Measurements from ENCODE around the gene DAZL. TPM values are rescaled to one million over a fixed set of nuclear protein-coding genes. Genes with fewer than 3 reads are reported as not detected.

The DAZL gene
- total RNA-seq, 1 experiment from 2014 or later = not detected

GRCh38 chr3:16583551-16583950 is 21.7 kb downstream of the DAZL start:
- Histone ChIP-seq H3K36me3 (ENCODE audit: control insufficient read depth, insufficient read depth, low read length) (no peaks in the 10 kb centered on the region), H3K4me1 (ENCODE audit: control insufficient read depth, insufficient read depth, low read length) (no peaks in the 10 kb centered on the region), H3K9me3 (ENCODE audit: control insufficient read depth, insufficient read depth, low read depth, low read length) (no peaks in the 10 kb centered on the region), H3K27ac (ENCODE audit: low read length) (no peak overlapping the region), H3K4me3 (ENCODE audit: low read depth in 2 of 2, low read length in 2 of 2) (no peak overlapping the region), H3K27me3 (ENCODE audit: control insufficient read depth, insufficient read depth, low read length) (no peaks in the 10 kb centered on the region)
- in situ Hi-C loops (cut with HindIII; ENCODE audit: low pct_unique_long_range_greater_than_20kb, low sequenced_read_pairs) (no loop called here), intact Hi-C loops (cut with micrococcal nuclease; ENCODE audit: unreplicated experiment) (no loop called here)
- POLR2A ChIA-PET = no interaction called here
- ATAC-seq = no peak
- no peak for DNase-seq (ENCODE audit: low read depth, low spot score)
- CTCF ChIA-PET = no interaction called here
- TF ChIP-seq TCF7L2 (IDR thresholded peaks at IDR 0.05; ENCODE audit: low read depth, low read length) (no peak), POLR2AphosphoS5 (IDR thresholded peaks at IDR 0.05; ENCODE audit: low read depth, low read length) (no peak), REST (IDR thresholded peaks at IDR 0.05; ENCODE audit: insufficient read depth in 1 of 2, low read depth in 2 of 2, low read length in 1 of 2) (no peak), SIN3A (IDR thresholded peaks at IDR 0.05; ENCODE audit: borderline replicate concordance, insufficient read depth, low read depth, low read length) (no peak), CTCF (IDR thresholded peaks at IDR 0.05) (no peak)
- BruUV-seq (replicated peaks) = no TSS peak

- Histone ChIP-seq H3K36me3 (ENCODE audit: control insufficient read depth, insufficient read depth, low read length) (no peaks in the 10 kb centered on the region), H3K4me3 (ENCODE audit: low read depth in 2 of 2, low read length in 2 of 2) (no peak overlapping the region), H3K27me3 (ENCODE audit: control insufficient read depth, insufficient read depth, low read length) (no peaks in the 10 kb centered on the region), H3K4me1 (ENCODE audit: control insufficient read depth, insufficient read depth, low read length) (no peaks in the 10 kb centered on the region), H3K9me3 (ENCODE audit: control insufficient read depth, insufficient read depth, low read depth, low read length) (no peaks in the 10 kb centered on the region), H3K27ac (ENCODE audit: low read length) (no peak overlapping the region)
- BruUV-seq (replicated peaks) = no TSS peak
- no peak for DNase-seq (ENCODE audit: low read depth, low spot score)
- intact Hi-C loops (cut with micrococcal nuclease; ENCODE audit: unreplicated experiment) = no loop called here
- CTCF ChIA-PET = no interaction called here
- ATAC-seq = no peak
- no peak for TF ChIP-seq POLR2AphosphoS5 (IDR thresholded peaks at IDR 0.05; ENCODE audit: low read depth, low read length)
- TF ChIP-seq TCF7L2 (IDR thresholded peaks at IDR 0.05; ENCODE audit: low read depth, low read length) = no peak
- TF ChIP-seq SIN3A (IDR thresholded peaks at IDR 0.05; ENCODE audit: borderline replicate concordance, insufficient read depth, low read depth, low read length) = no peak
- TF ChIP-seq CTCF (IDR thresholded peaks at IDR 0.05) = no peak
- TF ChIP-seq REST (IDR thresholded peaks at IDR 0.05; ENCODE audit: insufficient read depth in 1 of 2, low read depth in 2 of 2, low read length in 1 of 2) = no peak
- in situ Hi-C loops (cut with HindIII; ENCODE audit: low pct_unique_long_range_greater_than_20kb, low sequenced_read_pairs) = no loop called here
- POLR2A ChIA-PET = no interaction called here
Observed at GRCh38 chr3:16570113-16570512, 35.1 kb downstream of the DAZL start.

Measured in Panc1 (cell line).